ENCODE measurements around the gene PPOX. TPM values are rescaled to one million over a fixed set of nuclear protein-coding genes. Genes with fewer than 3 reads are reported as not detected.

Gene PPOX
- total and polyA plus RNA-seq, 2 experiments from 2014 or later: 26.5 to 39.6 TPM

- H3K27ac Mint-ChIP-seq: no peak overlapping the region
- Histone ChIP-seq H3K4me1 (ENCODE audit: insufficient read depth) (peaks cover 22% of the 10 kb centered on the region), H4K20me1 (replicated peaks; ENCODE audit: insufficient read depth) (no peaks in the 10 kb centered on the region)
These were observed 53.1 kb downstream of the PPOX start for GRCh38 chr1:161219078-161219892.

GRCh38 chr1:161220002-161220401 lies 53.8 kb downstream of the PPOX start:
- H3F3A ChIP-seq (replicated peaks; ENCODE audit: low read depth): 0 out of 2 replicates have a peak, but pooled peaks cover 3% of the 10 kb centered on the region
- H3K27ac Mint-ChIP-seq: no peak overlapping the region
- TF ChIP-seq ETS1 (IDR thresholded peaks at IDR 0.05) (no peak), JUNB (IDR thresholded peaks at IDR 0.05; ENCODE audit: unreplicated experiment) (no peak), EZH2 (IDR thresholded peaks at IDR 0.05; ENCODE audit: low read depth, unreplicated experiment) (no peak), CTCF (conservative IDR thresholded peaks at IDR 0.05; ENCODE audit: low read depth in 2 of 2) (no peak), STAT1 (IDR thresholded peaks at IDR 0.05; ENCODE audit: unreplicated experiment) (no peak), EZH2phosphoT487 (IDR thresholded peaks at IDR 0.05; ENCODE audit: unreplicated experiment) (no peak), NANOG (IDR thresholded peaks at IDR 0.05; ENCODE audit: borderline replicate concordance) (no peak), ZNF114 (CRISPR knock-in tag; IDR thresholded peaks at IDR 0.05) (no peak)

More at GRCh38 chr1:161219078-161219892, 53.1 kb downstream of the PPOX start:
- H3K79me2 ChIP-seq (replicated peaks; ENCODE audit: insufficient read depth): no peaks in the 10 kb centered on the region
- no peak overlapping the region; the same call in 1 of the 2 replicates for H2AFZ ChIP-seq
- no peak overlapping the region for H3K4me2 ChIP-seq
- H3K36me3 ChIP-seq (ENCODE audit: insufficient read depth): peaks cover 3% of the 10 kb centered on the region; the same call in 1 of the 2 replicates
- no peak for DNase-seq (ENCODE audit: low spot score)
- TF ChIP-seq EZH2phosphoT487 (IDR thresholded peaks at IDR 0.05; ENCODE audit: unreplicated experiment) (no peak), ZNF114 (CRISPR knock-in tag; IDR thresholded peaks at IDR 0.05) (no peak), JUNB (IDR thresholded peaks at IDR 0.05; ENCODE audit: unreplicated experiment) (no peak), REST (IDR thresholded peaks at IDR 0.05; ENCODE audit: unreplicated experiment) (no peak), CREB1 (CRISPR knock-in tag; IDR thresholded peaks at IDR 0.05; ENCODE audit: low read depth) (no peak)
- Mint-ChIP-seq H3K27me3 (ENCODE audit: insufficient read depth, low read depth, poor library complexity) (peaks cover 15% of the 10 kb centered on the region), H3K4me3 (no peak overlapping the region), H3K36me3 (ENCODE audit: low read depth) (peaks cover 9% of the 10 kb centered on the region), H3K9me3 (no peaks in the 10 kb centered on the region; the same call in 2 of the 3 replicates), H3K4me1 (peaks cover 34% of the 10 kb centered on the region)
- H3K27ac ChIP-seq (ENCODE audit: low read depth): no peak overlapping the region
- no peak for ATAC-seq
- no peaks in the 10 kb centered on the region for H3K27me3 ChIP-seq (ENCODE audit: insufficient read depth)
- H3K4me3 ChIP-seq: no peak overlapping the region
- H3K9me2 ChIP-seq (ENCODE audit: insufficient read depth): no peaks in the 10 kb centered on the region
- H3F3A ChIP-seq (replicated peaks; ENCODE audit: low read depth): 0 out of 2 replicates have a peak, but pooled peaks cover 6% of the 10 kb centered on the region

More at GRCh38 chr1:161220002-161220401, 53.8 kb downstream of the PPOX start:
- H3K27ac ChIP-seq (ENCODE audit: low read depth): no peak overlapping the region
- H3K9me2 ChIP-seq (ENCODE audit: insufficient read depth): no peaks in the 10 kb centered on the region
- no peak for ATAC-seq
- H3K4me3 ChIP-seq: no peak overlapping the region
- H3K27me3 ChIP-seq (ENCODE audit: insufficient read depth): no peaks in the 10 kb centered on the region
- H4K20me1 ChIP-seq (replicated peaks; ENCODE audit: insufficient read depth): no peaks in the 10 kb centered on the region
- peaks cover 4% of the 10 kb centered on the region; the same call in 2 of the 3 replicates for H3K36me3 Mint-ChIP-seq (ENCODE audit: low read depth)
- H3K27me3 Mint-ChIP-seq (ENCODE audit: insufficient read depth, low read depth, poor library complexity): peaks cover 15% of the 10 kb centered on the region
- no peak overlapping the region for H3K4me2 ChIP-seq
- peaks cover 34% of the 10 kb centered on the region for H3K4me1 Mint-ChIP-seq
- H3K79me2 ChIP-seq (replicated peaks; ENCODE audit: insufficient read depth): no peaks in the 10 kb centered on the region
- no peak overlapping the region for H2AFZ ChIP-seq
- DNase-seq (ENCODE audit: low spot score): no peak
- no peaks in the 10 kb centered on the region for H3K36me3 ChIP-seq (ENCODE audit: insufficient read depth)
- no peaks in the 10 kb centered on the region; the same call in 2 of the 3 replicates for H3K9me3 Mint-ChIP-seq
- H3K4me3 Mint-ChIP-seq: no peak overlapping the region
- H3K4me1 ChIP-seq (ENCODE audit: insufficient read depth): peaks cover 22% of the 10 kb centered on the region
